Measurements from ENCODE around the gene HNRNPH3. TPM values are rescaled to one million over a fixed set of nuclear protein-coding genes. Genes with fewer than 3 reads are reported as not detected.

The HNRNPH3 gene
- polyA plus RNA-seq, 2 of the 4 experiments (the other 2 are of a cell fraction): 210 to 354 TPM

GRCh38 chr10:68334672-68335467 is 3.0 kb downstream of the HNRNPH3 start:
- no peak for ATAC-seq
- H3K4me3 ChIP-seq: peak overlapping the region; percentile 97
- no peak for FAIRE-seq
- WGBS (ENCODE audit: missing lambda C conversion rate): 8% methylated on average over 8 of the region's 8 CpGs
- DNase-seq (ENCODE audit: low read depth in 1 of 2, low spot score in 1 of 2): no peak
- ChIA-PET POLR2A (interaction anchor here (0.5 to 1.0 kb wide), 2 partner anchors 9 to 259 kb away, joined by 3 read pairs; no protein-coding TSS in a partner anchor), CTCF (interaction anchor here (0.8 to 1.4 kb wide), 2 partner anchors 9 to 14 kb away, joined by 3 read pairs; no protein-coding TSS in a partner anchor)
- H3K4me1 ChIP-seq: peaks cover 45% of the 10 kb centered on the region
- H3K4me2 ChIP-seq: peak overlapping the region; percentile 93
- no peaks in the 10 kb centered on the region for H3K9me3 ChIP-seq
- no peak overlapping the region for H3K27ac ChIP-seq
- TF ChIP-seq NFE2L2 (conservative IDR thresholded peaks at IDR 0.05; ENCODE audit: low read length) (no peak), CHD2 (IDR thresholded peaks at IDR 0.05; ENCODE audit: low read length, partially characterized antibody) (no peak), TFCP2L1 (CRISPR knock-in tag; IDR thresholded peaks at IDR 0.05) (no peak), JUNB (IDR thresholded peaks at IDR 0.05) (no peak), BHLHE40 (IDR thresholded peaks at IDR 0.05; ENCODE audit: low read depth, low read length) (no peak), RFX5 (IDR thresholded peaks at IDR 0.05) (no peak), GATA3 (IDR thresholded peaks at IDR 0.05; ENCODE audit: borderline replicate concordance) (no peak), MAFK (IDR thresholded peaks at IDR 0.05; ENCODE audit: partially characterized antibody) (no peak), NR3C1 (IDR thresholded peaks at IDR 0.05) (no peak), ATOH8 (CRISPR knock-in tag; IDR thresholded peaks at IDR 0.05; ENCODE audit: low read depth) (no peak), KDM5A (IDR thresholded peaks at IDR 0.05) (no peak), E2F6 (IDR thresholded peaks at IDR 0.05; ENCODE audit: borderline replicate concordance, low read depth) (no peak), MAZ (IDR thresholded peaks at IDR 0.05; ENCODE audit: borderline replicate concordance, low read depth, low read length) (no peak), ZC3H11A (IDR thresholded peaks at IDR 0.05) (no peak), HOXB13 (CRISPR knock-in tag; IDR thresholded peaks at IDR 0.05; ENCODE audit: low read depth) (no peak), RCOR1 (IDR thresholded peaks at IDR 0.05; ENCODE audit: low read depth, low read length) (no peak), ZNF302 (CRISPR knock-in tag; IDR thresholded peaks at IDR 0.05) (no peak), HDAC2 (IDR thresholded peaks at IDR 0.05) (no peak), SREBF2 (IDR thresholded peaks at IDR 0.05) (no peak)

GRCh38 chr10:68336754-68337351 is 5.0 kb downstream of the HNRNPH3 start:
- Histone ChIP-seq H3K9me3 (no peaks in the 10 kb centered on the region), H3K4me2 (peak overlapping the region; percentile 93), H3K27ac (no peak overlapping the region), H3K4me3 (0 out of 3 replicates have a peak overlapping the region, but pooled peaks have one; percentile 13), H3K4me1 (peaks cover 35% of the 10 kb centered on the region)
- TF ChIP-seq HDAC2 (IDR thresholded peaks at IDR 0.05) (no peak), NR3C1 (IDR thresholded peaks at IDR 0.05) (no peak), CEBPB (IDR thresholded peaks at IDR 0.05) (peak; percentile 34 to 39; a peak in 1 of 4 replicates)
- ATAC-seq (no peak), FAIRE-seq (no peak), DNase-seq (ENCODE audit: low read depth in 1 of 2, low spot score in 1 of 2) (no peak)
- POLR2A ChIA-PET: no interaction called here
- WGBS (ENCODE audit: missing lambda C conversion rate): 71% methylated on average over 7 of the region's 7 CpGs
- CTCF ChIA-PET: interaction anchor here (1.0 kb wide), 1 partner anchor 11 kb away, joined by 3 read pairs; no protein-coding TSS in a partner anchor

GRCh38 chr10:68340358-68341080 is 8.7 kb downstream of the HNRNPH3 start:
- Histone ChIP-seq H3K4me3 (no peak overlapping the region), H3K27ac (no peak overlapping the region), H3K4me2 (no peak overlapping the region), H3K4me1 (peaks cover 32% of the 10 kb centered on the region), H3K9me3 (no peaks in the 10 kb centered on the region)
- CTCF ChIA-PET: interaction anchor here (2.0 kb wide), 1 partner anchor 8 kb away, joined by 8 read pairs; no protein-coding TSS in a partner anchor
- POLR2A ChIA-PET: interaction anchor here (2.2 kb wide), 1 partner anchor 8 kb away, joined by 12 read pairs; the partner anchor contains the start of genes HNRNPH3 and PBLD
- 93% methylated on average over 8 of the region's 8 CpGs for WGBS (ENCODE audit: missing lambda C conversion rate)
- ATAC-seq: no peak
- no peak for FAIRE-seq
- TF ChIP-seq REST (IDR thresholded peaks at IDR 0.05) (no peak), GATA3 (IDR thresholded peaks at IDR 0.05; ENCODE audit: borderline replicate concordance) (no peak), RARB (CRISPR knock-in tag; IDR thresholded peaks at IDR 0.05) (no peak)
- no peak for DNase-seq (ENCODE audit: low read depth in 1 of 2, low spot score in 1 of 2)

Data from A549 (cell line).